GM23338 (cell line): Measurements from ENCODE around the gene ZYX. TPM values are rescaled to one million over a fixed set of nuclear protein-coding genes. Genes with fewer than 3 reads are reported as not detected.

Experiments used
- ATAC-seq: fragments of 200-7000 bp; cut with Tn5 transposase; 3 replicates; pipeline ENCODE4 v1.9.1; 2020
- DNase-seq: peaks from one replicate; pipeline ENCODE4 v3.0.0-alpha.2; 2015; ENCODE audit warnings: low spot score
- H2AFZ ChIP-seq: fragments of 200-600 bp; sonication (generic); 2 replicates; pipeline ENCODE4 v1.8.0; 2016; ENCODE audit warnings: antibody characterized with exemption, mild to moderate bottlenecking, moderate library complexity
- H3F3A ChIP-seq: fragments of 200-600 bp; sonication (generic); replicated peaks from 2 replicates; pipeline ENCODE4 v1.8.0; 2017; ENCODE audit warnings: antibody characterized with exemption, mixed run types, low read depth
- H3K27ac ChIP-seq: fragments of 200-600 bp; sonication (generic); 2 replicates; pipeline ENCODE4 v1.6.1; 2016; ENCODE audit warnings: low read depth
- H3K27me3 ChIP-seq: fragments of 200-600 bp; sonication (generic); 2 replicates; pipeline ENCODE4 v1.8.0; 2016; ENCODE audit warnings: mild to moderate bottlenecking, mixed run types, moderate library complexity; ENCODE audit not compliant: insufficient read depth
- H3K36me3 ChIP-seq: fragments of 200-600 bp; sonication (generic); 2 replicates; pipeline ENCODE4 v1.8.0; 2016; ENCODE audit warnings: mild to moderate bottlenecking; ENCODE audit not compliant: insufficient read depth
- H3K4me1 ChIP-seq: fragments of 200-600 bp; sonication (generic); 2 replicates; pipeline ENCODE4 v1.8.0; 2016; ENCODE audit warnings: mild to moderate bottlenecking, moderate library complexity; ENCODE audit not compliant: insufficient read depth
- H3K4me2 ChIP-seq: fragments of 200-600 bp; sonication (generic); 2 replicates; pipeline ENCODE4 v1.7.1; 2017; ENCODE audit warnings: mixed run types
- H3K4me3 ChIP-seq: fragments of 200-600 bp; sonication (generic); 2 replicates; pipeline ENCODE4 v1.6.1; 2016; ENCODE audit warnings: mixed run types
- H3K79me2 ChIP-seq: fragments of 200-600 bp; sonication (generic); replicated peaks from 2 replicates; pipeline ENCODE4 v1.8.0; 2017; ENCODE audit warnings: mild to moderate bottlenecking; ENCODE audit not compliant: insufficient read depth
- H3K9me2 ChIP-seq: fragments of 200-600 bp; sonication (generic); 2 replicates; pipeline ENCODE4 v1.8.0; 2017; ENCODE audit not compliant: insufficient read depth
- H4K20me1 ChIP-seq: fragments of 200-600 bp; sonication (generic); replicated peaks from 2 replicates; pipeline ENCODE4 v1.8.0; 2017; ENCODE audit warnings: mild to moderate bottlenecking; ENCODE audit not compliant: insufficient read depth
- H3K27ac Mint-ChIP-seq: 2 replicates; pipeline ENCODE4 v1.8.0; 2020; ENCODE audit warnings: inconsistent platforms, mild to moderate bottlenecking, moderate library complexity, mixed read lengths
- H3K27me3 Mint-ChIP-seq: 3 replicates; pipeline ENCODE4 v1.8.0; 2022; ENCODE audit warnings: low read depth, mild to moderate bottlenecking, moderate library complexity, mixed read lengths, inconsistent platforms; ENCODE audit not compliant: insufficient read depth, poor library complexity
- H3K36me3 Mint-ChIP-seq: 3 replicates; pipeline ENCODE4 v1.8.0; 2021; ENCODE audit warnings: low read depth, mild to moderate bottlenecking, inconsistent platforms, moderate library complexity, mixed read lengths
- H3K4me1 Mint-ChIP-seq: 3 replicates; pipeline ENCODE4 v1.8.0; 2020; ENCODE audit warnings: mild to moderate bottlenecking, inconsistent platforms, mixed read lengths
- H3K4me3 Mint-ChIP-seq: 3 replicates; pipeline ENCODE4 v1.8.0; 2021; ENCODE audit warnings: moderate library complexity, mild to moderate bottlenecking, inconsistent platforms, mixed read lengths
- H3K9me3 Mint-ChIP-seq: 3 replicates; pipeline ENCODE4 v1.8.0; 2020; ENCODE audit warnings: moderate library complexity, mild to moderate bottlenecking, inconsistent platforms, mixed read lengths
- CREB1 ChIP-seq: fragments of 250-450 bp; sonication (Bioruptor Pico); IDR thresholded peaks from 2 replicates; pipeline ENCODE4 v1.5.0; 2020; ENCODE audit warnings: low read depth, mild to moderate bottlenecking, moderate library complexity
- polyA plus RNA-seq: library from polyadenylated mRNA; unstranded; fragments of >200 nt; fragmentation: Nextera tagmentation; extraction: Ambion mirVana; gene quantifications from 2 replicates; pipeline ENCODE4 v1.2.1, GENCODE V29; 2016
- total RNA-seq: library from RNA; depleted of rRNA; stranded (reverse); fragments of >200 nt; shearing (Covaris generic); gene quantifications from 2 replicates; pipeline ENCODE4 v1.2.3, GENCODE V29; 2014
- TF ChIP-seq, protein P1 (sequence below): IDR thresholded peaks from one replicate; pipeline ENCODE4 v1.6.1; 2018; ENCODE audit warnings: antibody characterized with exemption; ENCODE audit not compliant: unreplicated experiment
- TF ChIP-seq, protein P2 (sequence below), 2 experiments: fragments of 200-600 bp in 1 of 2; sonication (generic) in 1 of 2; conservative IDR thresholded peaks; 2 replicates each; pipeline versions ENCODE4 v1.5.1 to v1.6.1; 2016 to 2017; ENCODE audit warnings: antibody characterized with exemption in 2 of 2, low read depth in 2 of 2, mild to moderate bottlenecking in 2 of 2, moderate library complexity in 1 of 2

The ZYX gene
- total and polyA plus RNA-seq, 2 experiments from 2014 or later = 111 to 141 TPM

DNA sequence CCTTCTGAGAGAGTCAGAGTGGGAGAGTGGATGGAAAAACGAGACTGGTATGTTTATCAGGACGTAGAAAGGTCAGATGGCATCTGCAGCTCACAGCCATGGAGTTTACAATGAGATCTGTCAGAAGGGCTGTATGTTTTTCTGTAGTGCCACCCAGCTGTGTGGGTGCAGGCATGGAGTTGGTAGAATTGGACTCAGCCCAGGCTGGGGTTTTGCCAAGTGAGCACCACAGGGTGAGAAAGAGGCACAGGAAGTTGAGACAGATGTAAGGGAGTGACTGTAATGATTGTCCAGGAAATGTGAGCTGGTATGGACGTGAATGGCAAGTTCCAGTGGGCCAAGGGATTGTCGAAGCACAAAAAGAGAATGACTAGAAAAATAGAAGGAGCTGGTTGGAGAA lies 9.1 kb upstream of the ZYX start:
- peak overlapping the region; percentile 19; the same call in 1 of the 2 replicates for H2AFZ ChIP-seq

DNA sequence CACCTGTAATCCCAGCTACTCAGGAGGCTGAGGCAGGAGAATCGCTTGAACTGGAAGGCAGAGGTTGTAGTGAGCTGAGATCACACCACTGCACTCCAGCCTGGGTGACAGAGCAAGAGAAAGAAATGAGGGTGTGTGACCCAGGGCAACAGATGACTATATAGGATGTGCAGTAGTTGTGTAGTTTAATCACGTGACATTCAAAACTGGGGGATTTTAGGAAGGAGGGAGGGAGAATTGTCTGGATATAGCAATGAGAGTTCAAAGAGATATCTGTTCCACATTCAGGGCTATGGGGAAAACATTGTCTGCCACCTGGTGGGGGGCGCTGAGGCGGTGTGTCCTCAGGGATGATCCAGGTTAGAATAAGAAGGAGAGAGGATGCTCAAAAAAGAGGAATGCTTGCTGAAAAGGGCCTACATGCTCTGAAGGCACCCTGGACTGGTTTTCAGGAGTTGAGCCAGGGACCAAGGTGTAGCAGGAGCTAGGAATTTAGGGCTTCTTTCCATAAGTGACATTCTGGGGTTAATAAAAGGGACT lies 7.8 kb upstream of the ZYX start:
- Histone ChIP-seq H3K4me1 (peaks cover 46% of the 10 kb centered on the region), H3K27ac (no peak overlapping the region), H3K4me2 (no peak overlapping the region), H4K20me1 (no peaks in the 10 kb centered on the region), H3K27me3 (no peaks in the 10 kb centered on the region), H2AFZ (no peak overlapping the region), H3K36me3 (no peaks in the 10 kb centered on the region), H3K4me3 (no peak overlapping the region), H3K79me2 (no peaks in the 10 kb centered on the region), H3K9me2 (peaks cover 6% of the 10 kb centered on the region; the same call in 1 of the 2 replicates), H3F3A (peaks cover 6% of the 10 kb centered on the region)
- Mint-ChIP-seq H3K4me1 (peaks cover 51% of the 10 kb centered on the region), H3K9me3 (no peaks in the 10 kb centered on the region; the same call in 2 of the 3 replicates), H3K27me3 (peaks cover 6% of the 10 kb centered on the region), H3K36me3 (0 out of 3 replicates have a peak, but pooled peaks cover 2% of the 10 kb centered on the region), H3K4me3 (no peak overlapping the region), H3K27ac (no peak overlapping the region)
- peak; percentile 17; the same call in 2 of the 3 replicates for ATAC-seq
- no peak for DNase-seq
- TF ChIP-seq, protein P1, sequence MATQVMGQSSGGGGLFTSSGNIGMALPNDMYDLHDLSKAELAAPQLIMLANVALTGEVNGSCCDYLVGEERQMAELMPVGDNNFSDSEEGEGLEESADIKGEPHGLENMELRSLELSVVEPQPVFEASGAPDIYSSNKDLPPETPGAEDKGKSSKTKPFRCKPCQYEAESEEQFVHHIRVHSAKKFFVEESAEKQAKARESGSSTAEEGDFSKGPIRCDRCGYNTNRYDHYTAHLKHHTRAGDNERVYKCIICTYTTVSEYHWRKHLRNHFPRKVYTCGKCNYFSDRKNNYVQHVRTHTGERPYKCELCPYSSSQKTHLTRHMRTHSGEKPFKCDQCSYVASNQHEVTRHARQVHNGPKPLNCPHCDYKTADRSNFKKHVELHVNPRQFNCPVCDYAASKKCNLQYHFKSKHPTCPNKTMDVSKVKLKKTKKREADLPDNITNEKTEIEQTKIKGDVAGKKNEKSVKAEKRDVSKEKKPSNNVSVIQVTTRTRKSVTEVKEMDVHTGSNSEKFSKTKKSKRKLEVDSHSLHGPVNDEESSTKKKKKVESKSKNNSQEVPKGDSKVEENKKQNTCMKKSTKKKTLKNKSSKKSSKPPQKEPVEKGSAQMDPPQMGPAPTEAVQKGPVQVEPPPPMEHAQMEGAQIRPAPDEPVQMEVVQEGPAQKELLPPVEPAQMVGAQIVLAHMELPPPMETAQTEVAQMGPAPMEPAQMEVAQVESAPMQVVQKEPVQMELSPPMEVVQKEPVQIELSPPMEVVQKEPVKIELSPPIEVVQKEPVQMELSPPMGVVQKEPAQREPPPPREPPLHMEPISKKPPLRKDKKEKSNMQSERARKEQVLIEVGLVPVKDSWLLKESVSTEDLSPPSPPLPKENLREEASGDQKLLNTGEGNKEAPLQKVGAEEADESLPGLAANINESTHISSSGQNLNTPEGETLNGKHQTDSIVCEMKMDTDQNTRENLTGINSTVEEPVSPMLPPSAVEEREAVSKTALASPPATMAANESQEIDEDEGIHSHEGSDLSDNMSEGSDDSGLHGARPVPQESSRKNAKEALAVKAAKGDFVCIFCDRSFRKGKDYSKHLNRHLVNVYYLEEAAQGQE = no peak
- TF ChIP-seq, protein P2, sequence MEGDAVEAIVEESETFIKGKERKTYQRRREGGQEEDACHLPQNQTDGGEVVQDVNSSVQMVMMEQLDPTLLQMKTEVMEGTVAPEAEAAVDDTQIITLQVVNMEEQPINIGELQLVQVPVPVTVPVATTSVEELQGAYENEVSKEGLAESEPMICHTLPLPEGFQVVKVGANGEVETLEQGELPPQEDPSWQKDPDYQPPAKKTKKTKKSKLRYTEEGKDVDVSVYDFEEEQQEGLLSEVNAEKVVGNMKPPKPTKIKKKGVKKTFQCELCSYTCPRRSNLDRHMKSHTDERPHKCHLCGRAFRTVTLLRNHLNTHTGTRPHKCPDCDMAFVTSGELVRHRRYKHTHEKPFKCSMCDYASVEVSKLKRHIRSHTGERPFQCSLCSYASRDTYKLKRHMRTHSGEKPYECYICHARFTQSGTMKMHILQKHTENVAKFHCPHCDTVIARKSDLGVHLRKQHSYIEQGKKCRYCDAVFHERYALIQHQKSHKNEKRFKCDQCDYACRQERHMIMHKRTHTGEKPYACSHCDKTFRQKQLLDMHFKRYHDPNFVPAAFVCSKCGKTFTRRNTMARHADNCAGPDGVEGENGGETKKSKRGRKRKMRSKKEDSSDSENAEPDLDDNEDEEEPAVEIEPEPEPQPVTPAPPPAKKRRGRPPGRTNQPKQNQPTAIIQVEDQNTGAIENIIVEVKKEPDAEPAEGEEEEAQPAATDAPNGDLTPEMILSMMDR (conservative IDR thresholded peaks at IDR 0.05; ENCODE audit: low read depth in 2 of 2) = peak; percentile 45 to 68

More for the DNA sequence above, 9.1 kb upstream of the ZYX start:
- Mint-ChIP-seq H3K27ac (no peak overlapping the region), H3K36me3 (no peaks in the 10 kb centered on the region), H3K4me3 (no peak overlapping the region), H3K9me3 (no peaks in the 10 kb centered on the region; the same call in 2 of the 3 replicates), H3K4me1 (peaks cover 55% of the 10 kb centered on the region), H3K27me3 (peaks cover 7% of the 10 kb centered on the region)
- no peaks in the 10 kb centered on the region for H3K36me3 ChIP-seq
- ATAC-seq = no peak
- no peak for DNase-seq
- peaks cover 51% of the 10 kb centered on the region for H3K4me1 ChIP-seq
- no peak for TF ChIP-seq CREB1 (CRISPR knock-in tag)
- TF ChIP-seq, protein P2 (conservative IDR thresholded peaks at IDR 0.05; ENCODE audit: low read depth in 2 of 2) = peak in 1 of 2 experiments; percentile 49; a peak in 3 of 4 replicates
- no peaks in the 10 kb centered on the region for H3K27me3 ChIP-seq
- H3K4me3 ChIP-seq = no peak overlapping the region
- peaks cover 6% of the 10 kb centered on the region for H3F3A ChIP-seq
- H3K9me2 ChIP-seq = peaks cover 6% of the 10 kb centered on the region; the same call in 1 of the 2 replicates
- 0 out of 2 replicates have a peak overlapping the region, but pooled peaks have one; percentile 39 for H3K4me2 ChIP-seq
- H4K20me1 ChIP-seq = no peaks in the 10 kb centered on the region
- no peak overlapping the region for H3K27ac ChIP-seq
- H3K79me2 ChIP-seq = no peaks in the 10 kb centered on the region
